Mesothelial cell of epicardium (in vitro differentiated cells): ENCODE measurements around the gene TMIGD2. TPM values are rescaled to one million over a fixed set of nuclear protein-coding genes. Genes with fewer than 3 reads are reported as not detected.
"Not testable (repeated sequence)": the region's sequence is repeated elsewhere in the genome, so short reads cannot be mapped to it uniquely, and the experiment has no call there.

Source experiments
- DNase-seq, 2 experiments: peaks; one replicate each; pipeline ENCODE4 v3.0.0; 2021; ENCODE audit warnings: low spot score in 2 of 2; ENCODE audit not compliant: unreplicated experiment in 2 of 2
- H3K27ac Mint-ChIP-seq: 2 replicates; pipeline ENCODE4 v1.8.0; 2021; ENCODE audit warnings: mixed read lengths
- H3K27me3 Mint-ChIP-seq: 2 replicates; pipeline ENCODE4 v1.8.0; 2021; ENCODE audit warnings: low read depth, mixed read lengths
- H3K36me3 Mint-ChIP-seq: 2 replicates; pipeline ENCODE4 v1.8.0; 2021; ENCODE audit warnings: mixed read lengths
- H3K4me1 Mint-ChIP-seq: 2 replicates; pipeline ENCODE4 v1.8.0; 2021; ENCODE audit warnings: mixed read lengths
- H3K4me3 Mint-ChIP-seq: 2 replicates; pipeline ENCODE4 v1.8.0; 2021; ENCODE audit warnings: mild to moderate bottlenecking, moderate library complexity, mixed read lengths
- H3K9me3 Mint-ChIP-seq: 2 replicates; pipeline ENCODE4 v1.8.0; 2021; ENCODE audit warnings: mixed read lengths
- CTCF ChIP-seq: fragments of 200-600 bp; sonication (generic); IDR thresholded peaks from one replicate; pipeline ENCODE4 v1.5.0; 2021; ENCODE audit warnings: antibody characterized with exemption; ENCODE audit not compliant: unreplicated experiment
- total RNA-seq: library from RNA; stranded (reverse); gene quantifications from 3 replicates; pipeline ENCODE4 v1.2.1, GENCODE V29; 2021

Gene TMIGD2
- total RNA-seq, 1 donor from 2014 or later: not detected

- H3K9me3 Mint-ChIP-seq: no peaks in the 10 kb centered on the region
- peaks cover 12% of the 10 kb centered on the region for H3K36me3 Mint-ChIP-seq
- H3K27ac Mint-ChIP-seq: peak within 1 kb of the TSS; percentile 98
- TF ChIP-seq CTCF: no peak
- peak within 1 kb of the TSS; percentile 83 for H3K4me3 Mint-ChIP-seq
- H3K27me3 Mint-ChIP-seq: peaks cover 2% of the 10 kb centered on the region
- DNase-seq: peak in 1 of 2 experiments; percentile 69
- H3K4me1 Mint-ChIP-seq: peaks cover 20% of the 10 kb centered on the region
These were observed 36.5 kb upstream of the TMIGD2 start, which contains the start of gene STAP2 for GRCh38 chr19:4338441-4339355. TSS of gene STAP2 (minus strand) at chr19:4338827. CDS start at chr19:4338753, 74 bp downstream.

GRCh38 chr19:4337906-4338440, 35.8 kb upstream of the TMIGD2 start:
- Mint-ChIP-seq H3K27ac (peak overlapping the region; percentile 98), H3K27me3 (peaks cover 2% of the 10 kb centered on the region), H3K4me1 (peaks cover 20% of the 10 kb centered on the region), H3K9me3 (no peaks in the 10 kb centered on the region), H3K4me3 (peak overlapping the region; percentile 83), H3K36me3 (peaks cover 12% of the 10 kb centered on the region)
- DNase-seq: no peak
- no peak for TF ChIP-seq CTCF

- no peak overlapping the region for H3K27ac Mint-ChIP-seq
- H3K4me1 Mint-ChIP-seq: peaks cover 14% of the 10 kb centered on the region
- no peak for TF ChIP-seq CTCF
- no peak overlapping the region for H3K4me3 Mint-ChIP-seq
- no peak for DNase-seq
- no peaks in the 10 kb centered on the region for H3K27me3 Mint-ChIP-seq
- no peaks in the 10 kb centered on the region for H3K9me3 Mint-ChIP-seq
- H3K36me3 Mint-ChIP-seq: peaks cover 14% of the 10 kb centered on the region
These were observed 32.9 kb upstream of the TMIGD2 start for GRCh38 chr19:4334929-4335570.

- Mint-ChIP-seq H3K4me3 (no peak overlapping the region), H3K4me1 (peaks cover 18% of the 10 kb centered on the region), H3K27ac (no peak overlapping the region), H3K36me3 (peaks cover 11% of the 10 kb centered on the region), H3K9me3 (no peaks in the 10 kb centered on the region), H3K27me3 (peaks cover 8% of the 10 kb centered on the region)
- TF ChIP-seq CTCF: no peak
- no peak for DNase-seq
These were observed 27.7 kb upstream of the TMIGD2 start for GRCh38 chr19:4329858-4330257.

DNA sequence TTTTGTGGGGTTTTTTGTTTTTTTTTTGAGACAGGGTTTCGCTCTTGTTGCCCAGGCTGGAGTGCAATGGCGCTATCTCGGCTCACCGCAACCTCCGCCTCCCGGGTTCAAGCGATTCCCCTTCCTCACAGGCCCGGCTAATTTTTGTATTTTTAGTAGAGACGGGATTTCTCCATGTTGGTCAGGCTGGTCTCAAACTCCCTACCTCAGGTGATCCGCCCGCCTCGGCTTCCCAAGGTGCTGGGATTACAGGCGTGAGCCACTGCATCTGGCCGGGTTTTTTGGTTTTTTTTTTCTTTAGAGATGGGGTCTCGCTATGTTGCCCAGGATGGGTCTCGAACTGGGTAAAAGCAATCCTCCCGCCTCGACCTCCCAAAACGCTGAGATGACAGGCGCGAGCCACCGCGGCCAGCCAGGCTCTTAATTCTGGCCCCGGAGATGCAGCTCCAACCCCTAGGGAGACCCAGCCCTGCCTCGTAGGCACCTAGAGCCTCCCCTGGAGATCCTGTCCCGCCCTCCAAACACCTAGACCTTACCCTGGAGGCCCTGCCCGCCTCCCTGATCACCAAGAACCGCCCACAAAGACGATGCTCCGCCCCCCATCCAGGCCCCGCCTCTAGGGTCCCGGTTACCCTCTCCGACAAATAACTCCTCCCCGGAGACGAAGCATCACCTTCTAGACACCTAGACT, 26.9 kb upstream of the TMIGD2 start:
- H3K27ac Mint-ChIP-seq: peak overlapping the region; percentile 85

More for the DNA sequence above, 26.9 kb upstream of the TMIGD2 start:
- not testable (repeated sequence) for H3K36me3 Mint-ChIP-seq, DNase-seq, H3K9me3 Mint-ChIP-seq, H3K27me3 Mint-ChIP-seq
- Mint-ChIP-seq H3K4me1 (peaks cover 18% of the 10 kb centered on the region), H3K4me3 (peak overlapping the region; percentile 70)
